ENCODE results near the gene ABLIM3.

GRCh38 chr5:149203921-149204441, 62.7 kb downstream of the ABLIM3 start:
- no peak for TF ChIP-seq CTCF (IDR thresholded peaks at IDR 0.05)
- TF ChIP-seq EP300 (IDR thresholded peaks at IDR 0.05) = no peak
